ENCODE results near the gene RAPGEF2. TPM values are rescaled to one million over a fixed set of nuclear protein-coding genes. Genes with fewer than 3 reads are reported as not detected.

Gene RAPGEF2
- polyA plus RNA-seq, 1 experiment, result 19.6 TPM

DNA sequence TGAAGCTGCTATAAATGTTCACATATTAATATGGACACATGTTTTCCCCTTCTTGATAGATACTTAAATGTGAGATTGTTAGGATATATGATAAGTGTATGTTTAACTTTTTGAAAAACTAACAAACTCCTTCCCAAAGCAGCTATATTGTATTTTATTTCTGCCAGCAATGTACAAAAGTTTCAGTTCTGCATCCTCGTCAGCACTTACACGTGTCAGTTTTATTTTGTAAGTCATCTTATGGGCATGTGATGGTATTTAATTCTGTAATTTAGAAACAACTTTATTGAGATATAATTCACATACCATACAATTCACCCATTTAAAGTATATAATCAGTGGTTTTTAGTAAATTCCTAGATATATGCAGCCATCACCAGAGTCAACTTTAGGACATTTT, 31.6 kb downstream of the RAPGEF2 start:
- Histone ChIP-seq H3K27me3 (ENCODE audit: control insufficient read depth, insufficient read depth, low read length) (no peaks in the 10 kb centered on the region), H3K36me3 (ENCODE audit: control insufficient read depth, insufficient read depth, low read length) (no peaks in the 10 kb centered on the region), H3K4me3 (ENCODE audit: low read depth, low read length) (no peak overlapping the region)
- no peak for DNase-seq (ENCODE audit: low read depth)
- ChIA-PET CTCF (no interaction called here), POLR2A (no interaction called here)
- TF ChIP-seq, protein P1, sequence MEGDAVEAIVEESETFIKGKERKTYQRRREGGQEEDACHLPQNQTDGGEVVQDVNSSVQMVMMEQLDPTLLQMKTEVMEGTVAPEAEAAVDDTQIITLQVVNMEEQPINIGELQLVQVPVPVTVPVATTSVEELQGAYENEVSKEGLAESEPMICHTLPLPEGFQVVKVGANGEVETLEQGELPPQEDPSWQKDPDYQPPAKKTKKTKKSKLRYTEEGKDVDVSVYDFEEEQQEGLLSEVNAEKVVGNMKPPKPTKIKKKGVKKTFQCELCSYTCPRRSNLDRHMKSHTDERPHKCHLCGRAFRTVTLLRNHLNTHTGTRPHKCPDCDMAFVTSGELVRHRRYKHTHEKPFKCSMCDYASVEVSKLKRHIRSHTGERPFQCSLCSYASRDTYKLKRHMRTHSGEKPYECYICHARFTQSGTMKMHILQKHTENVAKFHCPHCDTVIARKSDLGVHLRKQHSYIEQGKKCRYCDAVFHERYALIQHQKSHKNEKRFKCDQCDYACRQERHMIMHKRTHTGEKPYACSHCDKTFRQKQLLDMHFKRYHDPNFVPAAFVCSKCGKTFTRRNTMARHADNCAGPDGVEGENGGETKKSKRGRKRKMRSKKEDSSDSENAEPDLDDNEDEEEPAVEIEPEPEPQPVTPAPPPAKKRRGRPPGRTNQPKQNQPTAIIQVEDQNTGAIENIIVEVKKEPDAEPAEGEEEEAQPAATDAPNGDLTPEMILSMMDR (IDR thresholded peaks at IDR 0.05; ENCODE audit: insufficient read depth, low read depth, low read length), result no peak

DNA sequence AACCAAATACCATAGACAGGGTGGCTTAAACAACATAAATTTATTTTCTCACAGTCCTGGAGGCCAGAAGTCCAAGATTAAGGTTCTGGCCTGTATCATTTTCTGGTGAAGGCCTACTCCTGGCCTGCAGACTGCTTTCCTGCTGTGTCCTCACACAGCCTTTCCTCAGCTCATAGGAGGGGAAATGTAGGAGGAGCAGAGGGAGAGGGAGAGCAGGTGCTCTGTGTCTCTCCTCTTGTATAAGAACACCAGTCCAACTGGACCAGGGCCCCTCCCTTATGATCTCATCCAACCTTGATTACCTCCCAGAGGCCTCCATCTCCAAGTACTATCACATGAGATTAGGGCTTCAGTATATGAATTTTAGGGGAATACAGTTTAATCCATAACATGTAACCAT, 34.3 kb downstream of the RAPGEF2 start:
- no peak for DNase-seq (ENCODE audit: low read depth)
- ChIA-PET POLR2A (no interaction called here), CTCF (no interaction called here)
- Histone ChIP-seq H3K27me3 (ENCODE audit: control insufficient read depth, insufficient read depth, low read length) (no peaks in the 10 kb centered on the region), H3K36me3 (ENCODE audit: control insufficient read depth, insufficient read depth, low read length) (no peaks in the 10 kb centered on the region), H3K4me3 (ENCODE audit: low read depth, low read length) (no peak overlapping the region)
- TF ChIP-seq, protein P1 (IDR thresholded peaks at IDR 0.05; ENCODE audit: insufficient read depth, low read depth, low read length), result no peak

DNA sequence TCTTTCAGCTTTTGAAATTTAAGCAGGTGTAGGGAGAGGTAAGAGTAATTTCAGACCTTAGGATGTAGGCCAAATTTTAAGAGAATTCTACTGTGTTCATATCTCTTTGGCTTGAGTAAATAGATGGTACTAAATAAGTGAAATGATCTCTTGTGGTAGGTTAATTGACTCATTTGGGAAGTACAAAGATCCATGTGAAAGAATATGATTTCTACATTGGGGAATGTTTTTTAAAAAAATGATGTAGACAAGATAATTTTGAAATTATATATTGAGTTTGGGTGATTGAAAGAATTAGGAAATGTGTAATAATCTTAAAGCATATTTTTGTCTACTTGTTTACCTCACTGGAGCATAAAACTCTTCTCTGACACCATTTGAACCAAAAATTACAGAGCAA, 35.6 kb downstream of the RAPGEF2 start:
- H3K27me3 ChIP-seq (ENCODE audit: control insufficient read depth, insufficient read depth, low read length), result no peaks in the 10 kb centered on the region
- TF ChIP-seq, protein P1 (IDR thresholded peaks at IDR 0.05; ENCODE audit: insufficient read depth, low read depth, low read length), result no peak
- H3K36me3 ChIP-seq (ENCODE audit: control insufficient read depth, insufficient read depth, low read length), result no peaks in the 10 kb centered on the region
- DNase-seq (ENCODE audit: low read depth), result no peak
- no peak overlapping the region for H3K4me3 ChIP-seq (ENCODE audit: low read depth, low read length)
- ChIA-PET POLR2A (no interaction called here), CTCF (interaction anchor here (1.6 kb wide), 1 partner anchor 64 kb away, joined by 3 read pairs; no protein-coding TSS in a partner anchor)

DNA sequence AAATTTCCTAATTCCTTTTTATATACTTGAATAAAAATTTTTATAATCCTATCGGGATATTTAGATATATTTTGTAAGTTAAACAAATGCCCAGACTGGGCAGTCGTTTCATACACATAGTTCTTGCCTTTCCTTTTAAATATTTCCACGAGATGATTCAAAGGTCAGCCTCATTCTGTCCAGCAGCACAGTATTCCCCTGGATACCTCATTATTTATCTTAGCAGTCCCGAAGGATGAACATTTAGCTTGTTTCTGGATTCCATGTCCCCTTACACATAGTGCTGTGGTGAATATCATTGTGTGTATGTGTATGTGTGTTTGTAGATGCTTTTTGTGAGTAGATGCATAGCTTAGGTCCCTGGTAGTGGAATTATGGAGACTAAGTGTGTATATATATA, 38.3 kb downstream of the RAPGEF2 start:
- ChIA-PET CTCF (no interaction called here), POLR2A (interaction anchor here (0.5 kb wide), 1 partner anchor 267 kb away, joined by 11 read pairs; no protein-coding TSS in a partner anchor)
- H3K27me3 ChIP-seq (ENCODE audit: control insufficient read depth, insufficient read depth, low read length), result no peaks in the 10 kb centered on the region
- H3K4me3 ChIP-seq (ENCODE audit: low read depth, low read length), result no peak overlapping the region
- H3K36me3 ChIP-seq (ENCODE audit: control insufficient read depth, insufficient read depth, low read length), result no peaks in the 10 kb centered on the region
- no peak for DNase-seq (ENCODE audit: low read depth)
- TF ChIP-seq, protein P1 (IDR thresholded peaks at IDR 0.05; ENCODE audit: insufficient read depth, low read depth, low read length), result no peak

DNA sequence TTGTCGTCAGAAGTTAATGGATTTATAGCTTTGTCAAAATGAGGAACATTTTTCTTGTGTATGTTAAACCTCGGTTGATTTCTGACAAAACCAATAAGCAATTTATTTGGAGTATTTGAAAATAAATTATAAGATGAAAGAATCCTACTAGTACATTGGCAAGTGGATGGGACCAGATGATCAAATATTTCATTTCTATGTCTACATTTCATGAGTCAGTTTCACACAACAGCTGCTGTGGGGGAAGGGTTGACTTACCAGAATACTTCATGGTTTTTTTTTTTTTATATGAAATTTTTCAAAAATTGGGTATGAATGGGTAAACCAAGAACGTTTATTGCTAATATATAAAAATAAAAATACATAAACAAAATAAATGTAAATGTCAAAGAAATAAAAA, 39.4 kb downstream of the RAPGEF2 start:
- Histone ChIP-seq H3K4me3 (ENCODE audit: low read depth, low read length) (no peak overlapping the region), H3K27me3 (ENCODE audit: control insufficient read depth, insufficient read depth, low read length) (no peaks in the 10 kb centered on the region), H3K36me3 (ENCODE audit: control insufficient read depth, insufficient read depth, low read length) (no peaks in the 10 kb centered on the region)
- ChIA-PET CTCF (no interaction called here), POLR2A (no interaction called here)
- TF ChIP-seq, protein P1 (IDR thresholded peaks at IDR 0.05; ENCODE audit: insufficient read depth, low read depth, low read length), result no peak
- no peak for DNase-seq (ENCODE audit: low read depth)
